HG03457 (cell line): Measurements from ENCODE around the gene EXD3.
"Not testable (repeated sequence)": the region's sequence is repeated elsewhere in the genome, so short reads cannot be mapped to it uniquely, and the experiment has no call there.

ENCODE experiments used
- ATAC-seq: cut with Tn5 transposase; IDR thresholded peaks from one replicate; pipeline ENCODE4 v1.9.1; 2021; ENCODE audit warnings: moderate number of reproducible peaks; ENCODE audit not compliant: unreplicated experiment

EXD3 gene

DNA sequence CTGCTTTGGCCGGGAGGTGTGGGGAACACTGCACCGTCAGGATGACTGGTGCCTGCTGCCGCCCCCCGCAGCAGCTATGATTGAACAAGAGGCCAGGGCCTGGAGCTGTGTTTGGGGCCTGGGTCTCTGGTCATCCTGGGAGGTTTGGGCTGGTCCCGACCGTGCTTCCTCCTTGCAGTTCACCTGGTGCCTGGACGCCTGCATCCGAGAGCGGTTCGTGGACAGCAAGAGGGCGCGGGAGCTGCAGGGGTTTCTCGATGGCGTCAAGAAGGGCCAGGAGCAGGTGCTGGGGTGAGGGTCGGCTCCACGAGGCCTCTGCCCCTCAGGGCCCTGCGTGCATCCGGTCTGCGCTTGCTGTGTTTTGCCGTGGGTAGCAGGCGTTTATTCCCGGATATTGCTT is 158.9 kb downstream of the EXD3 start:
- ATAC-seq, result no peak

DNA sequence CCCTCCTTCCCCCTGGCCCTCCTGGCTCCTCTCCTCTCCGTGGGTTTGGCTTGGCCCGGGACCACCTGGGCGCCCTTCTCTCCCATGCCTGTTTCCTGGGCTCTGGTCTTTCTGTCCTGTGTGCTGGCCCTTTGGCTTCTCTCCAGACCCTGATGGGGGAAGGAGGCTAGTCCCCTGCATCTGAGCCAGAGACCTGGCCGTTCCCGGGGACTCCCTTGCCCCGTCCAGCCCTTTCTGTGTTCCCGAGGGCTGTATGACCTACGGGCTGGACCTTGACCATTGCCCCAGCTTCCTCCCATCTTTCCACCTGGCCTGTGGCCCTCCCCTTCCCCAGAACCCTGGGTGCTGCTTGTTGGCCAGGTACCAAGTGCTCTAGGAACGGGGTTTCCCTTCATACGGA is 159.5 kb downstream of the EXD3 start:
- ATAC-seq, result no peak

DNA sequence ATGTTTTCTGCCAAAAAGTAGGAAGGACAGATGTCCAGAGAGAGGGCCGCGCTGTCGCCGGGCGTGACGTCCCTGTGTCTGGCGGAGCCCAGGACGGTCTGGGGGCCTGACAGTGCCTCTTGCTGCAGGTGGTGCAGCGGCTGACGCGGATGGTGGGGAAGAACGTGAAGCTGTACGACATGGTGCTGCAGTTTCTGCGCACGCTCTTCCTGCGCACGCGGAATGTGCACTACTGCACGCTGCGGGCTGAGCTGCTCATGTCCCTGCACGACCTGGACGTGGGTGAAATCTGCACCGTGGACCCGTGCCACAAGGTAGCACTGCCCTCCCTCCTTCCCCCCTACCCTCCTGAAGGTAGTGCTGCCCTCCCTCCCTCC is 160.1 kb downstream of the EXD3 start:
- no peak for ATAC-seq

DNA sequence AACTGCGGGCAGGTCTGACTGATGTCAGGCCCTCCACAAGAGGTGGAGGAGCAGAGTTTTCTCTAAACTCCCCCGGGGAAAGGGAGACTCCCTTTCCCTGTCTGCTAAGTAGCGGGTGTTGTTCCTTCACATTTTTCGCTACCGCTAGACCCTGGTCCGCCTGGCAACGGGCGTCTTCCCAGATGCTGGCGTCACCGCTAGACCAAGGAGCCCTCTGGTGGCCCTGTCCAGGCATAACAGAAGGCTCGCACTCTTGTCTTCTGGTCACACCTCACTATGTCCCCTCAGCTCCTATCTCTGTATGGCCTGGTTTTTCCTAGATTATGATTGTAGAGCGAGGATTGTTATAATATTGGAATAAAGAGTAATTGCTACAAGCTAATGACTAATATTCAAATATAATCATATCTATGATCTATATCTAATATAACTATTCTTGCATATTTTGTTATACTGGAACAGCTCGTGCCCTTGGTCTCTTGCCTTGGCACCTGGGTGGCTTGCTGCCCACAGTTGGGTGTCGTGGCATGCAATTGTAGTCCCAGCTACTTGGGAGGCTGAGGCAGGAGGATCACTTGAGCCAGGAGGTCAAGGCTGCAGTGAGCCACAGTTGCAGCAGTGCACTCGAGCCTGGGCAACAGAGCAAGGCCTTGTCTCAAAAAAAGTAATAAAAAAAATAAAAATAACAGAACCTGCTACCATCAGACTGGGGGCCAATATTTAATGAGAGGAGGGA is 160.6 kb downstream of the EXD3 start:
- not testable (repeated sequence) for ATAC-seq
